ENCODE measurements around the gene MGLL.

DNA sequence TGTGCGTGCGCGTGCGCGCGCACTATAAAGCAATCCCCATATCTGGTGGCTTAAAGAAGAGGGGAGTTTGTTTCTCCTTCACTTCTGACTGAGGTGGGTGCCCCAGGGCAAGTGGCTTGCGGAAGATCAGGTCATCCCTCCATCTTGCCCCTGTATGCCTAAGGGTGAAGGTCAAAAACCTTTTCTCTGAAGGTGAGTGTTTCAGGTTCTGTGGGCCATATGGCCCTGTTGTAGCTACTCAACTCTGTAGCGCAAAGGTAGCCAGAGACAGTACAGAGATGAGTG, 144.1 kb downstream of the MGLL start:
- TF ChIP-seq CTCF (conservative IDR thresholded peaks at IDR 0.05 in 1 of 2, IDR thresholded peaks at IDR 0.05 in 1 of 2; ENCODE audit: extremely low read depth in 1 of 2, insufficient read depth in 1 of 2, low read depth in 1 of 2, low read length in 2 of 2) (no peak), EZH2 (IDR thresholded peaks at IDR 0.05; ENCODE audit: borderline replicate concordance, low read length) (no peak)
